Measurements from ENCODE around the gene MAST3.

The MAST3 gene

DNA sequence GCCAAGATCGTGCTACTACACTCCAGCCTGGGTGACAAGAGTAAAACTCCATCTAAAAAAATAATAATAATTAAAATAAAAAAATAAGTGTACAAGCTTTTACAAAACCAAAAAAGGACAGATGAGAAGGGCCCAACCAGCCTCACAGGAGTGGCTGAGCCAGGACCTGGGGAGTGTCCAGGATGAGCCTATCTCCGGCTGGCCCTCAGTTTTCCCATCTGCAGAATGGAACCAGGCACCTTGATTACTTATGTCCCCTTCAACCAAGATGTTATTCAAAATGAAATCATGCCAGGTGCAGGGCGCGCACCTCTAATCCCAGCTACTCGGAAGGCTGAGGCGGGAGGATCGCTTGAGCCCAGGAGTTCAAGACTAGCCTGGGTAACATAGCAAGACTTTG, 66.5 kb downstream of the MAST3 start:
- DNase-seq = no peak

DNA sequence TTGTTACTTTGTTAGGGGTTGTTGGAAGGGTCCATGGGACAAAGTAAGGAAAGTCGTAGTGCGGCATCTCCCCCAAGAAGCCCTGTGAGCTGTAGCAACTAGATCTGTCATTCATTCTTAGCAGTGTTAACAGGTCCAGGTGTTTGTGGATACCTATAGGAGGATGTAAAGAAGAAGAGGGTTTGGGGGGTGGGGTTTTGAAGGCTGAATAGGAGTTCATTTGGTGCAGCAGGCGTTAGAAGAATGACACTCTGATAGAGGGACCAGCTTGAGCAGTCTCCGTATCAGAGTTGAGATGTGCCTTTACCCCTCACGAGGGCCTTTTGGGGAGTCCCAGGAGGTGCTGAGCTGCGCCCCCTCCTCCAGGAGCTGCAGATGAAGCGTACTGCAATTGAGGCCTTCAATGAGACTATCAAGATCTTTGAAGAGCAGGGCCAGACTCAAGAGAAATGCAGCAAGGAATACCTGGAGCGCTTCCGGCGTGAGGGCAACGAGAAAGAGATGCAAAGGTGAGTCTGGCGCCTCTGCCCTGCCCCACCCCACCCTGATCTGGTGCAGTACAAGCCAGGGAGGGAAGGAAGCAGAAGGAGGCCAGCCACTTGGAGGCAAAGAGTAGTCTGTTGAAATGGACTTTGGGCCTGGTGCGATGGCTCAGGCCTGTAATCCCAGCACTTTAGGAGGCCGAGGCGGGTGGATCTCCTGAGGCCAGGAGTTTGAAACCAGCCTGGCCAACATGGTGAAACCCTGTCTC, 68.4 kb downstream of the MAST3 start:
- DNase-seq = no peak

DNA sequence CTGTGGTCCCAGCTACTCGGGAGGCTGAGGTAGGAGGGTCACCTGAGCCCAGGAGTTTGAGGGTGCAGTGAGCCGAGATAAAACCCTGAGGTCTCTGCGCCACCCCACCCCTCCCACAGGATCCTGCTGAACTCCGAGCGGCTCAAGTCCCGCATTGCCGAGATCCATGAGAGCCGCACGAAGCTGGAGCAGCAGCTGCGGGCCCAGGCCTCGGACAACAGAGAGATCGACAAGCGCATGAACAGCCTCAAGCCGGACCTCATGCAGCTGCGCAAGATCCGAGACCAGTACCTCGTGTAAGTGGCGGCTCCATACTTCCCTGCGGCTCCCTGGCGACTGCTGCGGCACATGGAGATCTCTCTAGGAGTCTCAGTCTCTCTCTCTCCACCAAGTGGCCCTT, 69.4 kb downstream of the MAST3 start:
- DNase-seq = no peak

DNA sequence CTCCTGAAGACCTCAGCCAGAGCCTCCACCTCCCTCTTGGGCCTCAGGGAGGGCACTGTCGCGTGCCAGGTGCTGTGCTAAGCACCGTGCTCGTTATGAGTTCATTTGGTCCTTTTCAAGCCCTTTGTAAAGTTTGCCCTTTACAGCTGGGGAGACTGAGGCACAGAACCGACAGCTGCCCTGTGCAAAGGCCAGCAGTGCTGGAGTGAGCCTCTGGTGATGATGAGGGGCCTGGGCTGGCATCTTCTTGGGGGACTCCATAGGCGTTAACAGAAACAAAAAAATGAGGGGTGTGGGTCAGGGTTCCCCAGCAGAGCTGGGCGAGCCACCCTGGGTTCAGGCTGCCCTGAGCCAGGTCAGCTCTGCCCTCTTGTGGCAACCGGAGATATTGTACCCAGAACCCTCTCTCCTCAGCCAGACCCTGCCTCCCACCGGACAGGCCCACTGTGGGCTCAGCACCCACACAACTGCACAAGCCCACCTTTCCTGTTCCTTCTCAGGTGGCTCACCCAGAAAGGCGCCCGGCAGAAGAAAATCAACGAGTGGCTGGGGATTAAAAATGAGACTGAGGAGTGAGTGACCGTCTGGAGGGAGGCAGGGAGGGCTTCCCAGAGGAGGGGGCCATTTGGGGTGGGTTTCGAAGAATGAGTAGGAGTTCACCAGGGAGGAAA, 70.5 kb downstream of the MAST3 start:
- DNase-seq = peak; percentile 57

DNA sequence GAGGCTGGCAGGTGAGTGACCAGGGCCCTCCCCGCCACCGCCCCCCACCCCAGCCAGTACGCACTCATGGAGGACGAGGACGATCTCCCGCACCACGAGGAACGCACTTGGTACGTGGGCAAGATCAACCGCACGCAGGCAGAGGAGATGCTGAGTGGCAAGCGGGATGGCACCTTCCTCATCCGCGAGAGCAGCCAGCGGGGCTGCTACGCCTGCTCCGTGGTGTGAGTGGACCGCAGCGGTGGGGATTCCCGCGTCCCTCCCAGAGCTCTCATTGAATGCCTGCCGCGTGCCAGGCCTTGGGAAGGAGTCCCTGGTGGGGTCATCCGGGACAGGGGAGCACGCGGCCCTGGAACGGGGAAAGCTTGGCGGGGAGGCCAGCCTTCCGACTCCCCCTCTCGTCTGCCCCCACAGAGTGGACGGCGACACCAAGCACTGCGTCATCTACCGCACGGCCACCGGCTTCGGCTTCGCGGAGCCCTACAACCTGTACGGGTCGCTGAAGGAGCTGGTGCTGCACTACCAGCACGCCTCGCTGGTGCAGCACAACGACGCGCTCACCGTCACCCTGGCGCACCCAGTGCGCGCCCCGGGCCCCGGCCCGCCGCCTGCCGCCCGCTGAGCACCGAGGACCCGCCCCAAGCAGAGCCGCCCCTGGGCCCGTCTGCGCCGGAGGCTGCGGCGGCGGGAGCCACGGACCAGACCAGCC, 71.2 kb downstream of the MAST3 start:
- DNase-seq = no peak

DNA sequence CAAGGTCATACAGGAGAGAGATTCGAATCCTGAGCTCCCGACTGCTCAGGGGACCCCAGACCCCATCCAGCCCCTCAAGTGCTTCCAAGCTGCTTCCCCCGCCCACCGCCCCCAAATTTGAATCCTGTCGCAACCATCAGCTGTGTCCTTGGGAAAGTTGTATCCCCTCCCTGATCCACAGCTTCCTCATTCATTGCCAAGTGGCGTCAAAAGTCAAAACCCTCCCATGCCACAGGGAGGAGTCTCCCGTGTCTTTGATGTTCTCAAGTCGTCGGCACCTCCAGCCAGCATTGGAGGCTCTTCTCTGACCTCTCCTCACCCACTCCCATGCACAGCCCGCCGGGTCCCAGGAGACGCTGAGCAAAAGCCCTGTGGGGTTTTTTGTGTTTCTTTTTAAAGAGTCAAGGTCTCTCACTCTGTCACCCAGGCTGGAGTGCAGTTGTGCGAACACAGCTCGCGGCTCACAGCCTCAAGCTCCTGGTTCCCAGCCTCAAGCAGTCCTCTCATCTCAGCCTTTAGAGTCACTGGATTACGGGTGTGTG, 73.2 kb downstream of the MAST3 start:
- no peak for DNase-seq

DNA sequence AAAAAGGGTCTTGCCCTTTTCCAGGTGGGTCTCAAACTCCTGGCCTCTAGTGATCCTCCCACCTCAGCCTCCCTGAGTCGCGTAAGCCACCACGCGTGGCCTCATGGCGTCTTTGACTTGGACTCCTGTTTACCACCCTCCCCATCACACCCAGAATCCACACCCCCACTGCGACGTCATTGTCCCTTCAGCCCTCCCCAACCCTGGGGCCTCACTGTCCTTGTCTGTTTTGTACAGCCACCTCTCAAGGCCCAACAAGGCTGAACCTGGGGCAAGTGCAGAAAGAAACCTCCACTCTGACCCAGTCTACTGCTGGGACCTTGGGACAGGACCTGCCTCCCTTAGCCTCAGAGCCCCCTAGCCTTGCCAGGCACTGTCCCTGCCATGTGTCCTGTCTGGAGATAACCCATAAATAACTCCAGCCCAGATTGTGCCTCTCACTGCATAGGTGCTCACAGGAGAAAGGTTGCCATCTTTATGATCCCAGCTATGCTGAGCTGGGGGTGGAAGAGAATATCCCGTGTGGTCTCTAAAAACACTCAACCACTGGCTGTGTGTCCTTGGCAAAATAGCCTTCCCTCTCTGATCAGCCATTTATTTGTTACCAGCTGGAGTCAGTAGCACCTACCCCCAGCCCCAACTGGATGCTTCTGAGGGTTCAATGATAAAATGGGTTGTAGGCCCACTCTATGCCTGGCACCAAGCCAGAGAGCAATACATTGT, 74.2 kb downstream of the MAST3 start:
- no peak for DNase-seq

DNA sequence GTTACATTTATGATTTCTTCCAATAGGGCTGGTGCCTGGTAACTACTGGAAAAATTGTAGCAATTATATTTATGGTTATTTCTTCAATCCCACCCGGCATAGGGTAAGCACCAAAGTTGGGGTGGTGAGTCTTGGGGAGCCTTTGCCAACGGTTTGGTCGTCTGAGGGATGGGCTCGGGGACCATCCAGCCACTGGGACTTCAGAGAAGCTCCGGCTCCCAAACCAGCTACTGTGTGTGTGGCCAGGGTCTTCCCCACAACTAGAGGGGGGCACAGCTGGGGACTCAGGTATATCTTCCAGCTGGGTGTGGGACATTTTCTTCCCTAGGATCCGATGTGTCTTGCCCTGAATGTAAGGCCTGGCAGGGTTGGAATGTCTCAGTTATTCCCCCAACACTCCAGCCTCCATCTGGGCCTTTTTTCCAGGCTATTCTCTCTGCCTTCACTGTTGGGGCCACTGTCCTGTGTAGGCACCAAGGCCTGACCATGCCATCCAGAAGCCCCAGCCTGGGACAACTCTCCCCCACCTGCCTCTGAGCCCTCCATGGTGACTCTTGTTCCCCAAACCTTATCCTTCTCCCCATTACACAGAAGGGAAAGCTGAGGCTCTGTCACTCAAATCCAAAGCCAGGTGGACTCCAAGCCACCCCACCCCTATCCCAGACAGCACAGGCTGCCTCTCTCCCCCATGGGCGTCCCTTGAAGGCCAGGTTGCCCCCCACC, 74.9 kb downstream of the MAST3 start:
- no peak for DNase-seq

DNA sequence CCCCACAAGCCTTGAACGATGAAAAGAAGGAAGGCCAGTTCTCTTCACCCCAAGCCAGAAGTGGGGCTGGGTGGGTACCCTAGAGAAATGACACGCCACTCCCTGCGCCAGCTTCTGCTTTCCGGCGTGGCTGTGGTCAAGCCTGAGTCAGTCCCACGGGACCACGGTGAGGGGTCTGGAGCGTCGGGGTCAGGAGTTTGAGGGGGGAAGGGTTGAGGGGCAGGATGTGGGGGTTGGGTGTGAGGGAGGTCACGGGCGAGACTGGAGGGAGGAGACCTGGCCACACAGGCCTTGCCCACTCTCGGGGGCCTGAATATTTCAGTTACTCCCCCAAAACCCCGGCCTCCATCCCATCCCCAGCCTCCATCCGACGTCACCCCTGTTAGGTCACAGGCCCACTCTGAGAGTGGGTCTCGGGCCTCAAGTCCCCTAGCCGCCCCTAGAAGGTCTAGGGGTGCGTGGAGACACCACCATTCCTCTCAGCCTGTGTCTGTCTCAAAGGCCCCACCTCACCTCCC, 75.5 kb downstream of the MAST3 start:
- DNase-seq = no peak

DNA sequence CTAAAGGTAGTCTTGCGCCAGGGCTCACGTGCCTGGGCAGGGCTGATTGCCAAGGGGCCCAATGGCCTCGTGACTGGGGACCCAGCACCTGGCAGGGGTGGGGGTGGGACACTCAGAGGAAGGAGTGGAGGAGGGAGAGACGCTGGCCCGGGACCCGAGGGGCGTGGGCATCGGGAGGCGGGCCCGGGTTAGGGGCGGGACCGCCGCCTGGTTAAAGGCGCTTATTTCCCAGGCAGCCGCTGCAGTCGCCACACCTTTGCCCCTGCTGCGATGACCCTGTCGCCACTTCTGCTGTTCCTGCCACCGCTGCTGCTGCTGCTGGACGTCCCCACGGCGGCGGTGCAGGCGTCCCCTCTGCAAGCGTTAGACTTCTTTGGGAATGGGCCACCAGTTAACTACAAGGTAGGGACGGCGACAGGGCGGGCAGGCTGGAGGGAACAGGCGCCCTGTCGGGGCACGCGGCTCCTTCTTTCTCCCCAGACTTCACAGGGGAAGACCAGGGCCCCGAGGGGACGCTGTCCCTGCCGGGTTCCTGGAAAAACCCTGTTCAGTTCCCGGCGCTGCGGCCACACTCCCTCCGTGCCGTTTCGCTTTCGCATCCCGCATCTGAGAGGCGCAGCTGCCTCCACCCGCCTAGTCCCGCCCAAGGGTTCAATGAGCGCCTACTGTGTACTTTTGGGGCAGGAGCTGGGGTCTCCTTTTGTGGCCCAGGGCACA, 76.2 kb downstream of the MAST3 start, which contains the start of gene IFI30:
IFI30 (plus strand) TSS at position 242 of the 717 bp plus-strand sequence; CDS start at position 271, 29 bp downstream.
- peak; percentile 51 for DNase-seq

DNA sequence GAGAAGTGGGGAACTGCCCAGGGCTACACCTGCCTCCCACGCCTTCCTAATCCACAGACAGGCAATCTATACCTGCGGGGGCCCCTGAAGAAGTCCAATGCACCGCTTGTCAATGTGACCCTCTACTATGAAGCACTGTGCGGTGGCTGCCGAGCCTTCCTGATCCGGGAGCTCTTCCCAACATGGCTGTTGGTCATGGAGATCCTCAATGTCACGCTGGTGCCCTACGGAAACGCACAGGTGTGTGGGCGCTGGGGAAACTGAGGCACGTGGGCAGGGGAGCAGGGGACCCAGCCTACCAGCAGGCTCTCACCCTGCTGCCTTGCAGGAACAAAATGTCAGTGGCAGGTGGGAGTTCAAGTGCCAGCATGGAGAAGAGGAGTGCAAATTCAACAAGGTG, 77.4 kb downstream of the MAST3 start:
- no peak for DNase-seq

DNA sequence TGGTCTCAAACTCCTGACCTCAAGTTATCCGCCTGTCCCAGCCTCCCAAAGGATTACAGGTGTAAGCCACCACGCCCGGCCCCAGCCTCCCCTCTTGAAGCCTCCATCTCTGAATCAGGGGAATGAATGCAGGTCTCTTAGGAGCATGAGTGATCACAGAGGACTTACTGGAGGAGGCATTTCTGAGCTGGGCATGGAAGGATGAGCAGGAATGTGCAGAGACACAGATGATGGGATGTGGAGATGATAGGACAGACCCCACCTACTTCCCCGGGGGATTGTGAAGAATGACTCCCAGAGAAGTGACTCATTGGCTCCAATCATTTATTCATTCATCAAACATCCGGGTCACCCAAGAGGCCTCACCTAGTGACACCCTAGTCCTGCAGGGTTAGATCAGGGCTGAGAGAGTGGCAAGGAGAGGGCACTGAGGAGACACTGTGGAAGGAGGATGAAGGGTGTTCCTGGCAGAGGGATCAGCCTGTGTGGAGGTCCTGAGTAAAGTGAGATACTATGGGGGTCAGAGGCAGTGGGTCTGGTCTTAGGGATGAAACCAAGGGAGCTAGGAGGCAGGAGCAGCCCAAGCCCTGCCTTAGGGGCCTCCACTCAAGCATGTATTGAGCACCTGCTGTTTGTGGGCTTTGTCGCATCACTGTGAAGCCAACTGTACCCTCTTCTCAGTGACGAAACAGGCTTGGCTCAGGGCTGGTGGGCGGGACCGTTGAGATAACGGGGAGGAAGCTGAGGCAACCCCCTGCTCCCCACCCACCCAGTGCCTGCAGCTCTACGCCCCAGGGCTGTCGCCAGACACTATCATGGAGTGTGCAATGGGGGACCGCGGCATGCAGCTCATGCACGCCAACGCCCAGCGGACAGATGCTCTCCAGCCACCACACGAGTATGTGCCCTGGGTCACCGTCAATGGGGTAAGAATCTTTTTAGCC, 79.1 kb downstream of the MAST3 start:
- DNase-seq = no peak

DNA sequence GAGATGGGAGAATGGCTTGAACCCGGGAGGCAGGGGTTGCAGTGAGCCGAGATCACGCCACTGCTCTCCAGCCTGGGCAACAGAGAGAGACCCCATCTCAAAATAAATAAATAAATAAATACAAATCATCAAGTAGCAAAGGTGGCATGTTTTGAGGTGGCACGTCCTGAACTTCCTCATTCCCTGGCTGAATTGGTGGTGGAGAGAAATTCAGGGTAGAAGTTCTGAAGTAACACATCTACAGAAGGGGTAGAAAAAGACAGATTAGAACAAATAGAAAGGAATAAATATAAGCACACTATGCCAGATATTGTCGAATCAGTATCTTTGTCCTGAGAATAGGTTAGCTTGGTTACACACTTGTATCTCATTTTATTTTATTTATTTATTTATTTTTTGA, 82.4 kb downstream of the MAST3 start:
- DNase-seq = no peak

DNA sequence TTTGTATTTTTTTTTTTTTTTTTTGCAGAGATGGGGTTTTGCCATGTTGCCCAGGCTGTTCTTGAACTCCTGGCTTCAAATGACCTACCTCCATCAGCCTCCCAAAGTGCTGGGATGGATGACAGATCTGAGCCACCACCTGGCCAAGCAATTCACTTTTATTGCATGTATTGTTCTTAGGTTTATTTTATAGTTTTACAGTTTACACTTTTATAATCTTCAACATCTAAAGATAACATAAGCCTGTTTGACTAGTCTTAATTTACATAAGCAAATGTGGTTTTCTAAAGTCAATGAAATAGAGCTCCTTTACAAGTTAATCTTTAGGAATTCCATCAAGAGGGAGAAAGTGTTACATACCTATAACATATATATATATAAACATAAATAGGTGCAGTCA, 86.0 kb downstream of the MAST3 start:
- no peak for DNase-seq

DNA sequence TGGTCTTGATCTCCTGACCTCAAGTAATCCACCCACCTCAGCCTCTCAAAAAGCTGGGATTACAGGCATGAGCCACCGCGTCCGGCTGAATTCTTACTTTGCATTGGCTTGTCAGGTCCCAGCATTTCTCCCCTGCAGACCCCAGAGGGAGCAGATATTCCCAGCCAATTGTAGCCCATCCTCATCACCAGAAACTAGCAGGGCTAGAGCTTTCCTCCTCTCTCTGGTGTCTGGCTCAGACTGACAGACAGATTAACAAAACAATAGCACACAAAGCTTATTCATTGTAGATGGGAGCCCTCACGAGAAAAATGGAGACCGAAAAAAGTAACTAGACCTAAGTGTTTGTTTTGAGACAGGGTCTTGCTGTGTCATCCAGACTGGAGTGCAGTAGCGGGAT, 88.0 kb downstream of the MAST3 start:
- DNase-seq = no peak

DNA sequence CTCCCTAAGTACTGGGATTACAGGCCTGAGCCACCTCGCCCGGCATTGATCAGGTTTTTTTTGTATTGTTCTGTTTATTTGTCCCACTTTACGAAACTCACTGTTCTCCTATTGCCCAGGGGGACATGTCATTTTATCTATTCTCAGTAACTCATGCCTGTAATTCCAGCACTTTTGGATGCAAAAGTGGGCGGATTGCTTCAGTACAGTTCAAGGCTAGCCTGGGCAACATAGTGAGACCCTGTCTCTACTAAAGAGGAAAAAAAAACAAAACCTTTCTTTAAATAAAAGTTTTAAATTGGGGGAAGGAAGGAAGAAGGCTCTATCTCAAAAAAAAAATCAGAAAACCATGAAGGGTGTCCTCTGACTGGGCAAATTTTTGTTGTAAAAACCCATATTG, 92.7 kb downstream of the MAST3 start:
- no peak for DNase-seq

DNA sequence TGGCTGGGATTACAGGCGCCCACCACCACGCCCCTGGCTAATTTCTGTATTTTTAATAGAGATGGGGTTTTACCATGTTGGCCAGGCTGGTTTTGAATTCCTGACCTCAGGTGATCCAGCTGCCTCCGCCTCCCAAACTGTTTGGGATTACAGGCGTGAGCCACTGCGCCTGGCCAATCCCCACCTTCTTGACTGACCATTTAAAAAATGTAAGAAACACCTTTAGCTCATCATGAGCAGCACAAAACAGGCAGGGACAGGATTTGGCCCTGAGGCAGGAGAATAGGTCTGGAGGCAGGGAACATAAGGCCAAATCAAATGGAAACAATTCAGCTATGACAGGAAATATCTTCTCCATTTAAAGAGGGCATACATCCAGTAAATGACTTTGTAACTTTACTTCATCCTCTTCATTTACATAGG, 94.1 kb downstream of the MAST3 start:
- DNase-seq = no peak

DNA sequence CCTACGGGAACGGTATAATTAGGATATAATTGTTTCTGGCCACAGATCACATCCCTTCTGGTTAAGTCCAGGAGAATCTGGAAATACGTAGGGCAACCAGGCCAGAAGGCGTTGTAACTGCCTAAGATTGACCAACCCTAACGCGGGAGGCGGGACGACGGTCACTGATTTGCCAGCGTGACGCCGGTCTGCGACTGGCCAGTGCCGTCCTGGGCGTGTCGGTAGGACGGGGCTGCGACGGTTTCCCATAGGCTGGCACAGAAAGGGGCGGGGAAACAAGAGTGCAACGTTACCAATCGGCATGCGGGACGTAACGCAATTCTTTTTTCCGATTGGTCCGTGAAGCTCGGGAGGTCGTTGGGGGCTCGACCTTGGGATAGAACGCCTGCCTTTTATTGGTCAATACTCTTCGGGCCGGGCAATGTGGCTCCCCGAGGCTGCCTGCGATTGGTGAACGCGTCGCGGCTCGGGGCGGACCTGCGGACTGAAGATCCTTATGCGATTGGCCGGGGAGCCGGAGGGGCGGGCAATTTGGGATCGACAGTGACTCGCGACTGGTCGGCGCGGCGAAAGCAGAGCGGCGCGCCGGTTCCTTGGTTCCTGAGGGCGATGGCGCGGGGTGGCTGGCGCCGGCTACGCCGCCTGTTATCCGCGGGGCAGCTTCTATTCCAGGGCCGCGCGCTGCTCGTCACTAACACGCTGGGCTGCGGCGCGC, 95.3 kb downstream of the MAST3 start, which contains the start of gene MPV17L2:
MPV17L2 (plus strand) TSS at position 546 of the 715 bp plus-strand sequence; CDS start at position 610, 64 bp downstream.
- DNase-seq = peak; percentile 97

Data from activated CD4-positive, alpha-beta T cell treated with anti-CD3 and anti-CD28 coated beads, Interleukin-2, amount 50 U/mL, for 1 hour (primary cell).